GM10248 (cell line): Measurements from ENCODE around the gene SLC6A14.

Experiments used
- CTCF ChIA-PET: fragments of 300-600 bp; sonication (Branson Sonifier 250); formaldehyde crosslinking; extraction: SDS; loops from one replicate; lab custom pipeline; 2021; ENCODE audit warnings: antibody characterized with exemption; lab: Yijun Ruan, JAX
- POLR2A ChIA-PET: fragments of 350-650 bp; sonication (Branson Sonifier 250); formaldehyde crosslinking; extraction: SDS; loops from one replicate; lab custom pipeline; 2020; ENCODE audit warnings: antibody characterized with exemption; lab: Yijun Ruan, JAX
- DNase-seq: peaks from one replicate; pipeline ENCODE4 v3.0.0; 2012; ENCODE audit errors: extremely low spot score
- CTCF ChIP-seq: IDR thresholded peaks from 2 replicates; pipeline ENCODE4 v1.5.1; 2012; ENCODE audit warnings: mild to moderate bottlenecking, low read depth; ENCODE audit errors: extremely low read depth, missing control alignments, control extremely low read depth

SLC6A14 gene

DNA sequence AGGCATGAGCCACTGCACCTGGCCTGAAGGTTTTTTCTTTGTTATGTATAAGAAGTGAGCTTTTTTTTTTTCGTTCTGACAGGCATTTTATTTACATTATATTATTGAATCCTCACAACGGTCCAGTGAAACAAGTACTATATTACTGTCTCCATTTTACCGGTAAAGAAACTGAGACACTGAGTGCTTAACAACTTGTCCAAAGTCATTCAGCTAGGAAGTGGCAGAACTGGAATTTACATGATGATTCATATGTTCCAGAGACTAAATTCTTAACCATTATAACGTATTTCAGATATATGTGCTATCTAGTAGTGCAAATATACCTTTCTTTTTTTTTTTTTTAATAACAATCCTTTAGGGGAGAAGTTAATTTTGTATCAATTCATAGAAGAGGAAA, 18.4 kb upstream of the SLC6A14 start:
- no peak for DNase-seq
- POLR2A ChIA-PET, result no interaction called here
- CTCF ChIA-PET, result no interaction called here
- TF ChIP-seq CTCF, result no peak

- CTCF ChIA-PET, result interaction anchor here (1.3 to 1.4 kb wide), 2 partner anchors 10 to 21 kb away, joined by 3 to 4 read pairs; no protein-coding TSS in a partner anchor
- POLR2A ChIA-PET, result no interaction called here
- TF ChIP-seq CTCF, result no peak
- no peak for DNase-seq
Measured at GRCh38 chrX:116427978-116428377, 8.4 kb upstream of the SLC6A14 start.

DNA sequence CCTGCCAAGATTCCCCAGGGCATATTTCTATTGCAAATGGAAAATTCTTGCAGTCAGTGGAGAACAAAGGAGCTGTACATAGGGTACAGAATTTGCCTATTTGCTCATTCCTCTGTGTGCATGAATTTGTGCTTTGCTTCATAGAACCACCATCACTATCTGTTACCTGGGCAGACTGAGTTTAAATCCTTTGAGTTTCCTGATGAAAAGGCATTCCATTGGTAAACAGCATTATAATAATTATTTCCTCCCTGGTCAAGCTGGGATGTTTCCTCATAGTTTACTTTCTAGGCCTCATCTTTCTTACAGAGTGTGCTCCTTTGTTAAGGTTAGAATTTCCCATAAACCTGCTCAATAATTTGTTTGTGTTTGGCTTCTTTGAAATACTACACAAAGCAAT, 809 bp upstream of the SLC6A14 start:
- no peak for DNase-seq
- ChIA-PET POLR2A (no interaction called here), CTCF (no interaction called here)
- no peak for TF ChIP-seq CTCF

DNA sequence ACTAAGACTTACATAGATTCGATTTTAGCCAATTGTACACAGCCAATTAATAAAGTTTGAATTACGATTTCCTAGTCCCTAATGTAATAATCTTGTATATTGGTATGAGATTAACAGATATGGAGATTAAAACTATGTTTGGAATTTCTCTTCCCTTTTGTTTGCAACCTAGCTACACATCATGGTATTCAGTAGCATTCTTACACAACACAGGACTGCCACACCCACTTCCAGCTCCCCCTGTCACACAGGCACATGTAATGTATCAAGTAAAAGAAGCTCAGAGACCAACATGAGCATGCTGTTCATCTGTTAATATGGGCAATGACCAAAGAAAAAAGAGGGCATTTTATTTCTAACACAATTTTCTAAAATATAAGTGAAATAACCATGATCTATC, 12.8 kb downstream of the SLC6A14 start:
- ChIA-PET CTCF (no interaction called here), POLR2A (no interaction called here)
- no peak for TF ChIP-seq CTCF
- no peak for DNase-seq

GRCh38 chrX:116462822-116463221, 26.4 kb downstream of the SLC6A14 start, which contains the start of gene CT83:
Gene CT83 (minus strand): TSS chrX:116462976. CDS start chrX:116462856, 120 bp downstream.
- POLR2A ChIA-PET, result no interaction called here
- CTCF ChIA-PET, result no interaction called here
- no peak for TF ChIP-seq CTCF
- DNase-seq, result no peak

DNA sequence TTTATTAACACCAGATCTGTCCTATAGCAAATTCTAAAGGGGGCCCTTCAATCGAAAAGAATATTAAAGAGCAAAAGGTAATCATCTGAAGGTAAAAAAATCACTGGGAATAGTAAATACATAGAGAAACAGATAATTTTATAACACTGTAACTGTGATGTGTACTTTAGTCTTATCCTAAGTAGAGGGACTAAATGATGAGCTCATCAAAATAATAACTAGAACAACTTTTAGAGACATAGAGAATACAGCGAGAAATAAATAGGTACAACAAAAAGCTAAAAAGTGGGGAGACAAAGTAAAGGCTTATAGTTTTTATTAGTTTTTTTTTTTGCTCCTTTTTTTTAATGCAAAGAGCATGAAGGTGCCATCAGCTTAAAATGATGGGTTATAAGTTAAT, 43.7 kb downstream of the SLC6A14 start:
- TF ChIP-seq CTCF, result no peak
- ChIA-PET CTCF (no interaction called here), POLR2A (no interaction called here)
- DNase-seq, result no peak
